Erythroblast (primary cell): ENCODE measurements around the gene BUB1B.
A peak's percentile ranks its signal among the peaks of the same experiment; 100 is the strongest.

ENCODE experiments used
- DNase-seq, 2 experiments: peaks; one replicate each; lab custom pipeline; 2025; lab: John Stamatoyannopoulos, UW
- GATA1 ChIP-seq: IDR thresholded peaks from 2 replicates; pipeline ENCODE4 v1.6.1; 2011; ENCODE audit warnings: low read depth, mild to moderate bottlenecking, control low read depth, low read length, moderate library complexity
- POLR2A ChIP-seq: IDR thresholded peaks from 2 replicates; pipeline ENCODE4 v1.6.1; 2011; ENCODE audit warnings: mild to moderate bottlenecking, low read length

Gene BUB1B

GRCh38 chr15:40254452-40254851, 93.6 kb downstream of the BUB1B start:
- DNase-seq, result no peak
- TF ChIP-seq GATA1 (no peak), POLR2A (no peak)

GRCh38 chr15:40255033-40255432, 94.2 kb downstream of the BUB1B start:
- TF ChIP-seq GATA1, result no peak
- no peak for TF ChIP-seq POLR2A
- DNase-seq, result no peak

GRCh38 chr15:40256638-40257235, 95.9 kb downstream of the BUB1B start:
- TF ChIP-seq GATA1 (no peak), POLR2A (no peak)

GRCh38 chr15:40257656-40258450, 97.0 kb downstream of the BUB1B start:
- no peak for TF ChIP-seq POLR2A
- no peak for TF ChIP-seq GATA1
- DNase-seq, result no peak

More at GRCh38 chr15:40256638-40257235, 95.9 kb downstream of the BUB1B start:
- no peak for DNase-seq

- no peak for DNase-seq
- TF ChIP-seq GATA1 (no peak), POLR2A (no peak)
Measured at GRCh38 chr15:40258544-40258943, 97.7 kb downstream of the BUB1B start.

GRCh38 chr15:40259021-40259420, 98.2 kb downstream of the BUB1B start:
- no peak for DNase-seq
- no peak for TF ChIP-seq GATA1
- no peak for TF ChIP-seq POLR2A

GRCh38 chr15:40263024-40263754, 102.3 kb downstream of the BUB1B start:
- TF ChIP-seq GATA1 (no peak), POLR2A (no peak)
- DNase-seq, result no peak

- TF ChIP-seq POLR2A (no peak), GATA1 (no peak)
Measured at GRCh38 chr15:40264321-40265153, 103.7 kb downstream of the BUB1B start.

GRCh38 chr15:40265355-40265754, 104.5 kb downstream of the BUB1B start:
- no peak for DNase-seq
- TF ChIP-seq POLR2A (no peak), GATA1 (no peak)

More at GRCh38 chr15:40264321-40265153, 103.7 kb downstream of the BUB1B start:
- DNase-seq, result no peak

GRCh38 chr15:40265875-40266274, 105.0 kb downstream of the BUB1B start:
- TF ChIP-seq POLR2A, result no peak
- no peak for TF ChIP-seq GATA1
- DNase-seq, result no peak

- peak in 1 of 2 experiments; percentile 77 for DNase-seq
- TF ChIP-seq GATA1 (no peak), POLR2A (no peak)
Measured at GRCh38 chr15:40266828-40267304, 106.0 kb downstream of the BUB1B start.

GRCh38 chr15:40267670-40268069, 106.8 kb downstream of the BUB1B start:
- no peak for DNase-seq
- TF ChIP-seq GATA1 (no peak), POLR2A (no peak)

GRCh38 chr15:40269604-40270003, 108.7 kb downstream of the BUB1B start:
- TF ChIP-seq GATA1 (no peak), POLR2A (no peak)
- no peak for DNase-seq
